Measurements from ENCODE around the gene AGTRAP.

- TF ChIP-seq CTCF (conservative IDR thresholded peaks at IDR 0.05 in 1 of 2, IDR thresholded peaks at IDR 0.05 in 1 of 2; ENCODE audit: extremely low read depth in 1 of 2, insufficient read depth in 1 of 2, low read depth in 1 of 2, low read length in 2 of 2) = no peak
- TF ChIP-seq EZH2 (IDR thresholded peaks at IDR 0.05; ENCODE audit: borderline replicate concordance, low read length) = no peak
Measured at GRCh38 chr1:11701551-11701961, 34.4 kb upstream of the AGTRAP start.
